H1 (cell line): ENCODE results near the gene PPM1M. TPM values are rescaled to one million over a fixed set of nuclear protein-coding genes. Genes with fewer than 3 reads are reported as not detected.

Experiments
- CTCF ChIA-PET: fragments of 300-600 bp; sonication (Branson Sonifier 250); formaldehyde crosslinking; loops from one replicate; lab custom pipeline; 2021; ENCODE audit not compliant: partially characterized antibody; lab: Charles Lee
- POLR2A ChIA-PET: fragments of 300-600 bp; sonication (Branson Sonifier 250); formaldehyde crosslinking; loops from one replicate; lab custom pipeline; 2021; ENCODE audit warnings: inconsistent platforms; ENCODE audit not compliant: partially characterized antibody; lab: Charles Lee
- DNase-seq, 2 experiments: peaks; one replicate each; pipeline versions ENCODE4 v3.0.0 to v3.0.0-alpha.2; 2010 to 2022; ENCODE audit warnings: low spot score in 2 of 2, low read depth in 1 of 2, mixed read lengths in 1 of 2
- FAIRE-seq: peaks from 2 replicates; lab custom pipeline; 2011; peaks lifted over from hg19 to GRCh38; lab: Jason Lieb, UNC
- H2AFZ ChIP-seq: 2 replicates; pipeline ENCODE4 v1.8.1; 2012; ENCODE audit warnings: low read length, inconsistent platforms
- H2AK5ac ChIP-seq: 2 replicates; pipeline ENCODE4 v1.6.1; 2013; ENCODE audit warnings: low read depth, low read length
- H2BK120ac ChIP-seq: replicated peaks from 2 replicates; pipeline ENCODE3; 2013; ENCODE audit warnings: low read depth, low read length, inconsistent platforms
- H2BK12ac ChIP-seq: 2 replicates; pipeline ENCODE4 v1.6.1; 2013; ENCODE audit warnings: low read depth, low read length
- H2BK15ac ChIP-seq: 2 replicates; pipeline ENCODE4 v1.6.1; 2013; ENCODE audit warnings: low read length
- H2BK20ac ChIP-seq: 2 replicates; pipeline ENCODE4 v1.6.1; 2013; ENCODE audit warnings: low read length
- H2BK5ac ChIP-seq: 2 replicates; pipeline ENCODE4 v1.6.1; 2013; ENCODE audit warnings: low read depth, low read length
- H3K14ac ChIP-seq: 2 replicates; pipeline ENCODE4 v1.6.1; 2013; ENCODE audit warnings: inconsistent platforms; ENCODE audit not compliant: insufficient read length
- H3K18ac ChIP-seq: 2 replicates; pipeline ENCODE4 v1.6.1; 2013; ENCODE audit warnings: low read length; ENCODE audit errors: extremely low read depth
- H3K23ac ChIP-seq: 2 replicates; pipeline ENCODE4 v1.6.1; 2013; ENCODE audit warnings: inconsistent platforms; ENCODE audit not compliant: insufficient read length
- H3K23me2 ChIP-seq: 2 replicates; pipeline ENCODE4 v1.6.1; 2013; ENCODE audit warnings: low read depth, low read length
- H3K27ac ChIP-seq: 2 replicates; pipeline ENCODE4 v1.6.1; 2011; ENCODE audit warnings: low read depth, low read length, inconsistent platforms
- H3K27me3 ChIP-seq, 4 experiments: replicated peaks in 1 of 4; 1 replicate in 1 of 4; 2 replicates in 3 of 4; pipeline versions ENCODE4 v1.6.1 to v1.8.1; 2011 to 2013; ENCODE audit warnings: low read length in 3 of 4, mild to moderate bottlenecking in 3 of 4, inconsistent platforms in 2 of 4, mixed read lengths in 2 of 4, moderate library complexity in 1 of 4; ENCODE audit not compliant: control insufficient read depth in 3 of 4, insufficient read depth in 3 of 4; ENCODE audit errors: extremely low read depth in 1 of 4
- H3K36me3 ChIP-seq, 4 experiments: 2 replicates each; pipeline versions ENCODE4 v1.6.1 to v1.8.1; 2011 to 2013; ENCODE audit warnings: mild to moderate bottlenecking in 4 of 4, low read length in 3 of 4, moderate library complexity in 2 of 4, control low read depth in 1 of 4, inconsistent platforms in 1 of 4; ENCODE audit not compliant: insufficient read depth in 4 of 4, control insufficient read depth in 2 of 4
- H3K4ac ChIP-seq: replicated peaks from 2 replicates; pipeline ENCODE3; 2013; ENCODE audit warnings: low read length, low read depth, mixed read lengths, inconsistent platforms; ENCODE audit not compliant: insufficient read length
- H3K4me1 ChIP-seq, 4 experiments: replicated peaks in 1 of 4; 1 replicate in 1 of 4; 2 replicates in 3 of 4; pipeline versions ENCODE4 v1.6.1 to v1.8.1; 2011 to 2013; ENCODE audit warnings: low read length in 3 of 4, inconsistent platforms in 2 of 4, mixed read lengths in 1 of 4; ENCODE audit not compliant: insufficient read depth in 4 of 4, control insufficient read depth in 3 of 4
- H3K4me2 ChIP-seq, 2 experiments: 2 replicates each; pipeline versions ENCODE4 v1.6.1 to v1.8.1; 2011 to 2013; ENCODE audit warnings: low read depth in 2 of 2, low read length in 2 of 2, control low read depth in 1 of 2, inconsistent platforms in 1 of 2, mild to moderate bottlenecking in 1 of 2; ENCODE audit not compliant: insufficient read depth in 1 of 2
- H3K4me3 ChIP-seq, 4 experiments: fragments of 200-600, 300-600 bp in 1 of 4; sonication (generic), shearing (Covaris generic), sonication (Bioruptor Twin) in 1 of 4; 2 replicates each; pipeline versions ENCODE4 v1.5.1 to v1.8.1; 2011 to 2016; ENCODE audit warnings: low read length in 4 of 4, low read depth in 3 of 4, control low read depth in 2 of 4, inconsistent platforms in 2 of 4, mild to moderate bottlenecking in 2 of 4, mixed read lengths in 1 of 4, moderate library complexity in 1 of 4; ENCODE audit not compliant: insufficient read depth in 2 of 4; ENCODE audit errors: extremely low read depth in 1 of 4
- H3K56ac ChIP-seq: replicated peaks from 2 replicates; pipeline ENCODE3; 2013; ENCODE audit warnings: low read depth, mild to moderate bottlenecking, mixed read lengths, low read length, inconsistent platforms; ENCODE audit not compliant: insufficient read length
- H3K79me1 ChIP-seq: 2 replicates; pipeline ENCODE4 v1.6.1; 2013; ENCODE audit warnings: low read depth, low read length, control low read depth
- H3K79me2 ChIP-seq, 2 experiments: 2 replicates each; pipeline versions ENCODE4 v1.6.1 to v1.8.1; 2012 to 2013; ENCODE audit warnings: low read length in 2 of 2, mild to moderate bottlenecking in 2 of 2, inconsistent platforms in 1 of 2; ENCODE audit not compliant: insufficient read depth in 2 of 2, control insufficient read depth in 1 of 2
- H3K9ac ChIP-seq, 4 experiments: replicated peaks in 1 of 4; 1 replicate in 1 of 4; 2 replicates in 3 of 4; pipeline versions ENCODE4 v1.6.1 to v1.8.1; 2011 to 2013; ENCODE audit warnings: low read depth in 3 of 4, low read length in 3 of 4, control low read depth in 2 of 4, mild to moderate bottlenecking in 2 of 4, moderate library complexity in 2 of 4, inconsistent platforms in 1 of 4; ENCODE audit errors: extremely low read depth in 1 of 4
- H3K9me3 ChIP-seq, 2 experiments: 2 replicates each; pipeline versions ENCODE4 v1.6.1 to v1.8.1; 2012 to 2013; ENCODE audit warnings: mild to moderate bottlenecking in 2 of 2, moderate library complexity in 2 of 2, control low read depth in 1 of 2, inconsistent platforms in 1 of 2, low read depth in 1 of 2, low read length in 1 of 2, mixed read lengths in 1 of 2; ENCODE audit not compliant: insufficient read depth in 2 of 2
- H4K20me1 ChIP-seq, 2 experiments: replicated peaks in 1 of 2; 2 replicates each; pipeline versions ENCODE3 to v1.8.1; 2011 to 2013; ENCODE audit warnings: inconsistent platforms in 2 of 2, low read length in 2 of 2, mild to moderate bottlenecking in 1 of 2; ENCODE audit not compliant: insufficient read depth in 2 of 2, control insufficient read depth in 1 of 2
- H4K5ac ChIP-seq: 2 replicates; pipeline ENCODE4 v1.6.1; 2013; ENCODE audit warnings: low read length, low read depth, mixed read lengths, inconsistent platforms; ENCODE audit not compliant: insufficient read length
- H4K8ac ChIP-seq: 2 replicates; pipeline ENCODE4 v1.8.0; 2013; ENCODE audit warnings: mild to moderate bottlenecking, moderate library complexity, low read length, inconsistent platforms; ENCODE audit not compliant: insufficient read depth; ENCODE audit errors: extremely low read depth
- H4K91ac ChIP-seq: replicated peaks from 2 replicates; pipeline ENCODE3; 2013; ENCODE audit warnings: low read length, mixed read lengths, inconsistent platforms; ENCODE audit not compliant: insufficient read length
- KDM1A ChIP-seq: fragments of 200-600, 300-600 bp; sonication (generic); IDR thresholded peaks from 2 replicates; pipeline ENCODE4 v1.7.1; 2016; ENCODE audit warnings: mild to moderate bottlenecking, low read length, borderline replicate concordance
- WGBS, 2 experiments: shearing (Covaris generic) in 1 of 2; methylation state at CpG; one replicate each; pipeline versions ENCODE4 v1.1.6 to v1.1.7; 2013 to 2015; ENCODE audit warnings: low lambda C conversion rate in 2 of 2, mixed read lengths in 2 of 2, inconsistent platforms in 1 of 2, low coverage in 1 of 2, missing lambda C conversion rate in 1 of 2; ENCODE audit not compliant: insufficient replicate concordance in 2 of 2, insufficient coverage in 1 of 2, insufficient read length in 1 of 2; ENCODE audit errors: extremely low coverage in 1 of 2, missing lambda C conversion rate in 1 of 2; 5-methylcytosine and 5-hydroxymethylcytosine counted together
- polyA plus RNA-seq, 7 experiments: library from polyadenylated mRNA; depleted of rRNA in 3 of 7; stranded (reverse) in 5 of 7; unstranded in 2 of 7; fragments of >200 nt in 5 of 7; fragments of 200-250 nt in 2 of 7; gene quantifications; 1 replicate in 5 of 7; 2 replicates in 1 of 7; 4 replicates in 1 of 7; pipeline versions ENCODE4 v1.2.1 to v1.2.3, GENCODE V29; 2011 to 2013; ENCODE audit warnings: missing spikeins in 2 of 7, mixed read lengths in 2 of 7
- total RNA-seq: library from RNA; stranded (reverse); fragmentation: NEBNext Ultra II Directional; extraction: Animal tissue kit (Norgen Biotek cat#: 25700); gene quantifications from 2 replicates; pipeline ENCODE4 v1.2.1, GENCODE V29; 2021

The PPM1M gene
- total and polyA plus RNA-seq, 2 of the 8 experiments (the other 6 are each of a cell fraction or from before 2014, with no cell fraction given), result 5.2 to 6.3 TPM

DNA sequence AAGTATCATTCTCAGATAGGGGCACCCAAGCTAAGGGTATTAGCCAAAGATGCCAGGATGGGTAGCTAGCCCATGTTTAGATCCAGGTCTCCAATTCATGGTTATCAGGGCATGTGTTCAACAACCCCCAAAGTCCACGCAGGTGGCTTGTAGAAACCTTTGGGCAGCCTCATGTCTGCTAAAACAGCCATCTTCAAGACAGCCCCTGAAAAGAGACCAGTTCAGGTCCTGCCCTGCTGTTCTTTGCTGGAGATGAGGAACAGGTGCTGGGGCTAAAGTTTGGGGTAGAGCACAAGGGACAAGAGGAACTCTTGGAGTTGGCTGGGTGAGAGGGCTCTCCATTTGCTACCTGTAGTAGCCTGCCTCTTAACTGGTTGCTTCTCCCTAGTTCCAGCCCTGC is 4.6 kb downstream of the PPM1M start:
- H4K20me1 ChIP-seq, result peaks cover 5 to 22% of the 10 kb centered on the region in 2 experiments
- no peak for FAIRE-seq
- no peak overlapping the region for H4K91ac ChIP-seq

More for the DNA sequence above, 4.6 kb downstream of the PPM1M start:
- no peak overlapping the region for H3K4me3 ChIP-seq
- no peak overlapping the region for H4K8ac ChIP-seq
- peaks cover 4 to 20% (median 13%) of the 10 kb centered on the region in 4 experiments; a peak in 6 of 7 replicates for H3K27me3 ChIP-seq
- no peak overlapping the region for H2AFZ ChIP-seq
- H3K23ac ChIP-seq, result no peak overlapping the region
- peaks cover 2 to 39% (median 10%) of the 10 kb centered on the region in 4 experiments; a peak in 5 of 8 replicates for H3K36me3 ChIP-seq
- H3K14ac ChIP-seq, result no peak overlapping the region
- no peak overlapping the region for H3K9ac ChIP-seq
- no peak overlapping the region for H2BK12ac ChIP-seq
- H2BK120ac ChIP-seq, result no peak overlapping the region
- peaks cover 0 to 10% (median 7%) of the 10 kb centered on the region in 4 experiments; a peak in 6 of 7 replicates for H3K4me1 ChIP-seq
- no peak overlapping the region for H3K18ac ChIP-seq
- H3K23me2 ChIP-seq, result peaks cover 10% of the 10 kb centered on the region
- H3K4ac ChIP-seq, result no peak overlapping the region
- no peak overlapping the region for H2BK15ac ChIP-seq
- H3K79me1 ChIP-seq, result no peaks in the 10 kb centered on the region
- WGBS, 2 experiments, result 83% methylated on average over 1 of the region's 1 CpG; no CpG with 5 or more reads in 1 of the 2 experiments
- no peak overlapping the region for H2AK5ac ChIP-seq
- H3K56ac ChIP-seq, result no peak overlapping the region
- no peaks in the 10 kb centered on the region for H3K79me2 ChIP-seq
- H2BK5ac ChIP-seq, result no peak overlapping the region
- no peaks in the 10 kb centered on the region for H3K9me3 ChIP-seq
- no peak overlapping the region for H3K27ac ChIP-seq
- no peak overlapping the region for H2BK20ac ChIP-seq
- DNase-seq, result no peak
- no peak overlapping the region for H4K5ac ChIP-seq
- POLR2A ChIA-PET, result interaction anchor here (1.0 to 3.8 kb wide), 6 partner anchors 10 to 33 kb away, joined by 3 to 25 read pairs (median 7); partner anchors contain the start of genes TWF2 and WDR82
- CTCF ChIA-PET, result interaction anchor here (1.0 to 17.7 kb wide), 7 partner anchors 10 to 139 kb away, joined by 3 to 126 read pairs (median 14); no protein-coding TSS in a partner anchor
- H3K4me2 ChIP-seq, result no peak overlapping the region
- TF ChIP-seq KDM1A, result no peak
